Esophagus muscularis mucosa (tissue), 4 donors: ENCODE data around the gene HAUS8.

Experiments
- EP300 ChIP-seq: sonication (generic); formaldehyde crosslinking; IDR thresholded peaks from one replicate; pipeline ENCODE4 v1.6.1; 2017; ENCODE audit warnings: antibody characterized with exemption
- POLR2A ChIP-seq: fragments of 450-650 bp; IDR thresholded peaks from one replicate; pipeline ENCODE4 v1.6.1; 2017; ENCODE audit warnings: antibody characterized with exemption, moderate library complexity, mild to moderate bottlenecking, low read depth
- POLR2AphosphoS5 ChIP-seq, 2 donors: sonication (generic); formaldehyde crosslinking; IDR thresholded peaks; one replicate each; pipeline ENCODE4 v1.6.1; 2017; ENCODE audit warnings: antibody characterized with exemption in 2 of 2
- TF ChIP-seq, protein P1 (sequence below), 3 experiments: fragments of 200-600 bp in 2 of 3; fragments of 450-650 bp in 1 of 3; sonication (generic) in 2 of 3; IDR thresholded peaks; one replicate each; pipeline ENCODE4 v1.5.1; 2017 to 2019; ENCODE audit warnings: antibody characterized with exemption in 3 of 3, mild to moderate bottlenecking in 2 of 3, moderate library complexity in 1 of 3

DNA sequence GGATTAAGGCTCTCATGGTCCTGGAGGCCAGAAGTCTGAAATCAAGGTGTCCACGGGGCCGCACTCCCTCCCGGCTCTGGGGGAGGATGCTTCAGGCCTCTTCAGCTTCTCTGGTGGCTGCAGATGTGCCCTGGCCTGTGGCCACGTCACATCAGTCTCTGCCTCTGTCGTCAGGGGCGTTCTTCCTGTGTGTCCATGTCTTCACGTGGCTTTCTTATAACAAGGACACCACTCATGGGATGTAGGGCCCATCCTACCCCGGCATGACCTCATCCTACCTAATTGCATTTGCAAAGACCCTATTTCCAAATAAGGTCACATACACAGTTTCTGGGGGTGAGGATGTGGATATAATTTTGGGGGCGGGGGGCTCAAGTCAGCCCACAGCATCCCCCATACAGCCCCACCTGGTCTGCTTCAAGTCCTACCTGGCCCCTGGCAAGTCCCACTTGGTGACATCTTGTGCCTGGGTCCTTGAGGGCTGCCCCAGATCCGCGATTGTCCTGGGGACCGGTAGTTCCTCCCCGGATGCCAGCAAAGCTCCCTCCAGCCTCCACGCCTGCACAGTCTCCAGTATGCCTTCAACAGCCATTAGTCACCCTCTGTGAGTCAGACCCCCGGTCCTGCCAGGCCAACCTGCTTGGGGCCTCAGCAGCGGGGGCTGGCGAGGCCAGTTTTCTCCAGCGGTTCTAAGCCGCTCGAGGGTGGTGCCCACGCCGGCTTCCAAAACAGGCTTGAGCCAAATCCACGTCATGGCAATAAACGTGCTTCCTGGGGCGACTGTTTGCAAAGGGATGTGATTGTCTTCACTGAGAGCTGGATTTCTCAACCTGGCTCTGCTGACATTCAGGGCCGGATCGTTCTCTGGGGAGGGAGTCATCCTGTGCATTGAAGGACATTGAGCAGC lies 32.5 kb upstream of the HAUS8 start:
- TF ChIP-seq POLR2A (no peak), EP300 (no peak), POLR2AphosphoS5 (IDR thresholded peaks at IDR 0.05) (peak; percentile 83 to 85)
- TF ChIP-seq, protein P1, sequence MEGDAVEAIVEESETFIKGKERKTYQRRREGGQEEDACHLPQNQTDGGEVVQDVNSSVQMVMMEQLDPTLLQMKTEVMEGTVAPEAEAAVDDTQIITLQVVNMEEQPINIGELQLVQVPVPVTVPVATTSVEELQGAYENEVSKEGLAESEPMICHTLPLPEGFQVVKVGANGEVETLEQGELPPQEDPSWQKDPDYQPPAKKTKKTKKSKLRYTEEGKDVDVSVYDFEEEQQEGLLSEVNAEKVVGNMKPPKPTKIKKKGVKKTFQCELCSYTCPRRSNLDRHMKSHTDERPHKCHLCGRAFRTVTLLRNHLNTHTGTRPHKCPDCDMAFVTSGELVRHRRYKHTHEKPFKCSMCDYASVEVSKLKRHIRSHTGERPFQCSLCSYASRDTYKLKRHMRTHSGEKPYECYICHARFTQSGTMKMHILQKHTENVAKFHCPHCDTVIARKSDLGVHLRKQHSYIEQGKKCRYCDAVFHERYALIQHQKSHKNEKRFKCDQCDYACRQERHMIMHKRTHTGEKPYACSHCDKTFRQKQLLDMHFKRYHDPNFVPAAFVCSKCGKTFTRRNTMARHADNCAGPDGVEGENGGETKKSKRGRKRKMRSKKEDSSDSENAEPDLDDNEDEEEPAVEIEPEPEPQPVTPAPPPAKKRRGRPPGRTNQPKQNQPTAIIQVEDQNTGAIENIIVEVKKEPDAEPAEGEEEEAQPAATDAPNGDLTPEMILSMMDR (IDR thresholded peaks at IDR 0.05), result no peak
